NCI-H2196 (cell line): Measurements from ENCODE around the gene ATP6AP2.
A peak's percentile ranks its signal among the peaks of the same experiment; 100 is the strongest.
"Not testable (repeated sequence)": the region's sequence is repeated elsewhere in the genome, so short reads cannot be mapped to it uniquely, and the experiment has no call there.

Experiments used
- DNase-seq: peaks from one replicate; lab custom pipeline; 2025; ENCODE audit not compliant: unreplicated experiment; lab: John Stamatoyannopoulos, UW

ATP6AP2 gene, protein sequence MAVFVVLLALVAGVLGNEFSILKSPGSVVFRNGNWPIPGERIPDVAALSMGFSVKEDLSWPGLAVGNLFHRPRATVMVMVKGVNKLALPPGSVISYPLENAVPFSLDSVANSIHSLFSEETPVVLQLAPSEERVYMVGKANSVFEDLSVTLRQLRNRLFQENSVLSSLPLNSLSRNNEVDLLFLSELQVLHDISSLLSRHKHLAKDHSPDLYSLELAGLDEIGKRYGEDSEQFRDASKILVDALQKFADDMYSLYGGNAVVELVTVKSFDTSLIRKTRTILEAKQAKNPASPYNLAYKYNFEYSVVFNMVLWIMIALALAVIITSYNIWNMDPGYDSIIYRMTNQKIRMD

DNA sequence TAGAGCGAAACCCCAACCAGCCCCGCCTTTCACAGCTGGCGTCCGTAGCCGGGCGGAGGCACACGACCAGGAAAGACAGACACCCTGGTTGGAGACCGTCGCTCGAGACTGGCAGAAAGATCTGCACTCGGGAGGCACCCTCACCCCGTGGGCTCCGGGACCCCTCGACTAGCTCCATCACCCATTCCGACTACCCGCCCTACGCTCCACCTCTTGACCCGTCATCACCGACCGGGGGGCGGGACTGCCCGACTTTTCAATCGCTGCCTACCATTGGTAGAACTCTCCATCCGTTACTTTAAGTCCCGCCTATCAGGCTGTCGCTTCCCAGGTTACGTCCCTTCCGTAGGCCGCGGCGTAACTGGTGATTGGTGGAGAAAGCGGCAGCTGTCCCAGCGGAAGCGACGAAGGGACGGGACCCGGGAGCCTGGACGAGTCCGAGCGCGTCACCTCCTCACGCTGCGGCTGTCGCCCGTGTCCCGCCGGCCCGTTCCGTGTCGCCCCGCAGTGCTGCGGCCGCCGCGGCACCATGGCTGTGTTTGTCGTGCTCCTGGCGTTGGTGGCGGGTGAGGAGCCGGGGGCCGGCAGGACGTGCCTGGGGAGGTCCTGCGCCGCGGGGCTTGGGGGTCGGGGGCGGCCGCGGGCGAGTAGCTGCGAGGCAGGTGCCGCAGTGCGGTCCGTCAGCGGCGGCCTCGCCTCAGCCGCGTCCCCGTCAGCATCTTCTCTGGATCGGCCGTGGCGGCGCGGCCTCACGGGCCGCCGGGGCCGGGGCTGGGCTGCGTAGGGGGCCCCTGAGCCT is at the start of gene ATP6AP2:
TSS of gene ATP6AP2 (plus strand) at position 434 of the 799 bp plus-strand sequence. CDS start at position 530, 96 bp downstream.
- DNase-seq, result peak; percentile 89

GRCh38 chrX:40531056-40531826 is 49.5 kb upstream of the ATP6AP2 start:
- no peak for DNase-seq

GRCh38 chrX:40537310-40537709 is 43.5 kb upstream of the ATP6AP2 start:
- no peak for DNase-seq

DNA sequence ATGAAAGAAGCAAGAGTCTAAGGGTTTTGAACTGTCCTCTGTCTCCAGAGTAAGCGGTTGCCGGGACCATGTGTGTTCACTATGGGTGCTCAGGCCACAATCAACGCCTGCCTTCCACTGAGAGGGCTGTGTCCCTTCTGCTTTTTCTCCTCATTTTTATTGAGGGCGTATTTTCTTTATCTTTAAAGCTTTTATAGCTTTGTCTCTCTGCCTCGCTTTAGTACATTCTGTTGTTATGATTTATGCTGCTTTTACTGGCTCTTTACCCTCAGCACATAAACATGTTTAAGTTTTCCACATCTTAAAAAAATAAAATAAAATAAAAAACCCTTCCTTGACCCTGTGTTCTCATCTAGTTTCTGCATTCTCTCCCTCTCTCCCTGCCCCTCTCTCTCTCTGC is 42.4 kb upstream of the ATP6AP2 start:
- no peak for DNase-seq

- peak; percentile 3 for DNase-seq
Measured at GRCh38 chrX:40539214-40540142, 41.3 kb upstream of the ATP6AP2 start.

GRCh38 chrX:40542208-40542607 is 38.6 kb upstream of the ATP6AP2 start:
- DNase-seq, result no peak

DNA sequence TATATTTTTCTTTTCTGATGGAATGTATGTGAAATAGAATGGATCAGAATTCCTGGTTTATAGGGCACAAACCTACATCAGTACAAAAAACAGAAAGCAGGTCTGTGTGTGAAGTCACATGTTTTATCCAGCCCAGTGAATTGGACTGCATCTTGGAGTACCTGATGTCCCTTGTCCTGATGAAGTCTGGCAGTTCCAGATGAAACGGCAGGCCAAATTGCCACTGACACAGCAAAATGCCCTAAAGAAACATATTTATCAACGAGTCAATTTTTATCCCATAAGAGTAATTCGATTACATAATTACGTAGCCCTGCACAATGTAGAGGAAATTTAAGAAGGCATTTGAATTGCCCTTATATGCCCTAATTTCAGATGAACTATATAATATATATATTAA is 37.8 kb upstream of the ATP6AP2 start:
- DNase-seq, result no peak

DNA sequence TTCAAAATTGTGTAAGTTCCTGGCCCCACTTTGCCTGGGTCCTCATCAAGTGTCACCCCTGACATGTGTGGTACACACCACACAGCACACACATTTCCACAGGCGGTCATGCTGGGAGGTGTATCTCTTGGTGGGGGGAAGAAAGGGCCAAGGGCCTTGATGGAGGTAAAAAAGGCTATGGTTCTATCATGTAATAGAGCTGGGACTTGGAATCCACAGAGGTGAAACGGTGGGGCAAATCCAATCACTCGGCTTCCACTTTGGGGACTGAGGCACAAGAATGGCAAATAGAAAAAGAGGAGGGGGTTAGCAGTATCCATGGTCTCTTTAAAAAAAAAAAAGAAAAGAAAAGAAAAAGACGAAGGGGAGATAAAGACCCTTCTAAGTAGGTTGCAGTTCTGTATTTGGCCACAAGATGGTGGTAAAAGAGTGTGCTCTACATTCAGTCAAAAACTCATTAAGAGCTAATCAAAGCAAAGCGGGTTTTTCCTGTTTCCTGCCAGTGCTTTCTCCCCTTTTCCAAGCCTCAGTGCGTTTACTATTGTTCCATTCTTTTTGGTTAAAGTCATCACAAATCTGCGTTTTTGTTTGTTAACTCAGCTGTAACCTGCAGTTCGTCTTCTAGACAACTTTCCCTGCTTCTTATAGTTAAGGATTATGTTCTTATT is 37.0 kb upstream of the ATP6AP2 start:
- DNase-seq, result peak; percentile 66

GRCh38 chrX:40544343-40545266 is 36.2 kb upstream of the ATP6AP2 start:
- no peak for DNase-seq

DNA sequence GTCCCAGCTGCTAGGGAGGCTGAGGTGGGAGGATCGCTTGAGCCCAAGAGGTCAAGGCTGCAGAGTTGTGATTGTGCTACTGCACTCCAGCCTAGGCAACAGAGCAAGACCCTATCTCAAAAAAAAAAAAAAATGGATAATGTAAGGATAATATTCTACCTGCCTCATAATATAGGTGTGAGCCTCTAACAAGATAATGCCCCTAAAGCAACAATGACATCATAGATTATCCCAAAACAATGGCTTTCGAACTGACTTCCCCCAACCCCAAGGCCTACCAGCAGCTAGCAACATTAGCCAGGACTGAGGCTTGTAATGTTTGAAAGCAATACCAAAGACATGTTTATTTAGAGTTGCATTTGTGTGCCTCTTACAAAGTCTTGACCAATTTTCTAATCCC is 33.9 kb upstream of the ATP6AP2 start:
- DNase-seq, result no peak

DNA sequence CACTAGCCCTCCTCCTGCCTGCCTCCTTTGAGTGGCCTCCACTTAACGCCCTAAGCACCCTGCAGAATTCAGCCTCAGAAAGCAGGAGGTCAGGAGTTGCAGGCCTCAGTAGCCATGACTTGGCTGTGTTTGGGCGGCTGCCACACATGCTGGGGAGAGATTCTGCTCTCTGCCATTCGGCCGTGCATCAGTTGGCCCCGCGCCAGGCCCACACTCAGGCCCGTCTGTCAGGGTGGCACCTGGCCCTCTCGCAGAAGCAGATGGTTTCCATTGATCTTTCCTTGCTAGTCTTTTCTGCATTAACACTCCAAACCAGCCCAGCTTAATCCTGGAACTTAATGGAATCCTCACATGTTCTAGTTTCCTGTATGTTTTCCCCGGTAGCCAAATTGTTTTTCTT is 30.7 kb upstream of the ATP6AP2 start:
- DNase-seq, result peak; percentile 70

GRCh38 chrX:40552768-40553167 is 28.0 kb upstream of the ATP6AP2 start:
- DNase-seq, result no peak

DNA sequence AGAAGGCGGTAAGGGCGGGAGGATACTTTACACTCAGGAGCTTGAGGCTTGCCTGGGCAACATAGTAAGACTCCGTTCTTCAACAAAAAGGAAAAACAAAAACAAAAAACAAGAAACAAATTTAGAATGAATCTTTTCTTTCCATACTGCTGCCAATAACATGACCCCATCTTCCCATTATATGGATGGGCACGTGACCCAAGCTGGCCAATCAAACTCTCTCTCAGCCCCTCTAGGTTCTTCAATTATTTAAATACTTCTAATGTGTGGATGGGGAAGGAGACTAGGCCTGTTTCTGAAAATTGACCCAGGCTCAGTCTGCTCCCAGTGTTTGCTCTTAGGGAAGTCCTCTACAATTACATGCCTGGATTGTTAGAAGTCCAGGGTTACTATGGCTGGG is 22.2 kb upstream of the ATP6AP2 start:
- no peak for DNase-seq

DNA sequence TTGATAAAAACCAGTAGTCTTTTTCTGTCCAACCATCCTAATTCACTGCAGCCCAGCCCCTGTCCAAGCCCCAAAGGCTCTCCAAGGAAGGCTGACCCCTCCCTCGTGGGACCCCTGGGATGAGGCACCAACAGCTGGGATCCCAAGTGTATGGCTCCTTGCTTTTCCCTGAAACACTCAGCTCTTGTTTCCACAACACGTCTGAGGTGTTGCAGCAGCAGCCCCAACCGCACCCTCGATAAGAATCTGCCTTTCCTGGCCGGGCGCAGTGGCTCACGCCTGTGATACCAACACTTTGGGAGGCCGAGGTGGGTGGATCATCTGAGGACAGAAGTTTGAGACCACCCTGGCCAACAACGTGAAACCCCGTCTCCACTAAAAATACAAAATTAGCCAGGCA is 17.0 kb upstream of the ATP6AP2 start:
- no peak for DNase-seq

DNA sequence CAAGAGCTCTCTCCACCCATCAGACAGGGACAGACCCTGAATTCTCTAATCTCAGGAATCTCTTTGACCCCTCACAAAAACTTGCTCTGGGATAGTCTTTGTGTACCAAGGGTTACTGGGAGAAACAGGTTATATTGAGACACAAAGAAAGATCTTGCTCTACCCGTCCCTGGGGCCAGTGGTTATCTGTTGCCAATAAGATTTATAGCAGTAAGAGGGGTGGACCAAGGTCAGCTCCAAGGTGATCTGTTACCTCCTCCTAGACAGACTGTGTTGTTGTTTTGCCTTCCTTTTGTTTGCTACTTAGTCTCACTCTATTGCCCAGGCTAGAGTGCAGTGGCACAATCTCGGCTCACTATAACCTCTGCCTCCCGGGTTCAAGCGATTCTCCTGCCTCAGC is 16.3 kb upstream of the ATP6AP2 start:
- DNase-seq, result no peak

DNA sequence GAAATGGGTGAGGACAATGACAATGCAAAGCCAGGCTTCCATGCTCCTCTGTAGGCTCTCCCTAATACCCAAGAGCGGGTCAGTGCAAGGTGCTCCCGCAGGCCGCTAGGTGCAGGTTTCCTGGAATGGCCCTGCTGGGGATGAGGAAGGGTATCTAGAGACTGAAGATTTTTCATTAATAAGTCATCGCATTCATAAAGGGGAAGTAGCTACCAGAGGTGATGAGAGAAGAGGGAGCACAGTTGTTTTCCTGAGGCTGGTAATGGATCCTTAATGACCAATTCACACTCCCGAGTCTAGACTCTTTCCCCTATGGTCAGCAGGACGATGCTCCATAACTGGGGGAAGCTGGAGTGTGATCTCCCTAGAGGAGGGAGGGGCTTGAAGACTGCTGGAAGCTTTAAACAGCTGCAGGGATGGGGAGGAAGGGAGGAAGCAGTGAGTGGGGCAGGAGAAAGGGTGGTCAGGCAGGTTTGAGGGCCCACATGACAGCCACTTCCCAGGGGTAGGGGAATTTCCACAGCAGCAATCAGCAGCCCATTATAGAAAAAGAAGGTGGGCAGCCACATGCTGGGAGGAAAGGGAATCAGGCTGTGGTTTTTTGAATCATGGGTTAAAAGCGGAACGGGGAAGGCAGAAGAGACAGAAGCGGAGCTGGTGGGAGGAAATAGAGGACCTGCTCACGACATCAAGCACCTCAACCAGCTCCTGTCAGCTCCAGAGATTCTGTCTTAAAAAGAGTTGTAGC is 10.2 kb upstream of the ATP6AP2 start:
- no peak for DNase-seq

DNA sequence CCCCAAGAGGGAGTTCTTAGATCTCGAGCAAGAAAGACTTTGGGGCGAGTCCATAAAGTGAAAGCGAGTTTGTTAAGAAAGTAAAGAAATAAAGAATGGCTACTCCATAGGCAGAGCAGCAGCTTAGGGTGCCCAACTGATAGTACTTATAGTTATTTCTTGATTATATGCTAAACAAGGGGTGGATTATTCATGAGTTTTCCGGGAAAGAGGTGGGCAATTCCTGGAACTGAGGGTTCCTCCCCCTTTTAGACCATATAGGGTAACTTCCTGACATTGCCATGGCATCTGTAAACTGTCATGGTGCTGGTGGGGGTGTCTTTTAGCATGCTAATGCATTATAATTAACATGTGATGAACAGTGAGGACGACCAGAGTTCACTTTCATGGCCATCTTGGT is 9.6 kb upstream of the ATP6AP2 start:
- DNase-seq, result not testable (repeated sequence)

GRCh38 chrX:40571600-40571999 is 9.2 kb upstream of the ATP6AP2 start:
- DNase-seq, result no peak
